SH-SY5Y (cell line): Measurements from ENCODE around the gene CEP131.

ENCODE experiments used
- GATA2 ChIP-seq: IDR thresholded peaks from 2 replicates; pipeline ENCODE4 v1.6.1; 2011; ENCODE audit warnings: mild to moderate bottlenecking, low read depth, low read length
- GATA3 ChIP-seq: IDR thresholded peaks from 2 replicates; pipeline ENCODE4 v1.6.1; 2011; ENCODE audit warnings: low read depth, mild to moderate bottlenecking, low read length, moderate library complexity

- no peak for TF ChIP-seq GATA2
- no peak for TF ChIP-seq GATA3
Measured at GRCh38 chr17:81182596-81182995, 40.2 kb downstream of the CEP131 start.
